Endothelial cell of umbilical vein (primary cell): ENCODE measurements around the gene NSFL1C. TPM values are rescaled to one million over a fixed set of nuclear protein-coding genes. Genes with fewer than 3 reads are reported as not detected.

ENCODE experiments used
- BruUV-seq: library from RNA; stranded (reverse); fragments of 400-500 nt; replicated peaks from 2 replicates; lab custom pipeline; 2021; lab: Mats Ljungman, UMichigan
- CTCF ChIA-PET: fragments of 300-600, 350-600 bp; sonication (Branson Sonifier 250); formaldehyde crosslinking; loops from one replicate; lab custom pipeline; 2021; ENCODE audit warnings: antibody characterized with exemption, inconsistent platforms; lab: Charles Lee
- POLR2A ChIA-PET: fragments of 300-600, 350-600 bp; sonication (Branson Sonifier 250); formaldehyde crosslinking; loops from one replicate; lab custom pipeline; 2021; ENCODE audit warnings: antibody characterized with exemption, inconsistent platforms; lab: Charles Lee
- DNase-seq: peaks from one replicate; pipeline ENCODE4 v3.0.0-alpha.2; 2011; ENCODE audit warnings: low read depth, low spot score
- FAIRE-seq: peaks from 2 replicates; lab custom pipeline; 2011; peaks lifted over from hg19 to GRCh38; lab: Jason Lieb, UNC
- H2AFZ ChIP-seq: 2 replicates; pipeline ENCODE4 v1.6.0; 2012; ENCODE audit warnings: low read depth, low read length, control low read depth, inconsistent platforms
- H3K27ac ChIP-seq: 2 replicates; pipeline ENCODE4 v1.5.1; 2011; ENCODE audit warnings: low read depth, mild to moderate bottlenecking, control low read depth, low read length, moderate library complexity; ENCODE audit not compliant: insufficient read depth
- H3K27me3 ChIP-seq, 2 experiments: 2 replicates each; pipeline versions ENCODE4 v1.6.0 to v1.6.1; 2011; ENCODE audit warnings: low read length in 2 of 2, mixed read lengths in 1 of 2; ENCODE audit not compliant: control insufficient read depth in 2 of 2, insufficient read depth in 2 of 2
- H3K36me3 ChIP-seq, 2 experiments: 2 replicates in 1 of 2; 3 replicates in 1 of 2; pipeline ENCODE4 v1.5.1; 2011; ENCODE audit warnings: low read length in 2 of 2, mild to moderate bottlenecking in 1 of 2, moderate library complexity in 1 of 2; ENCODE audit not compliant: control insufficient read depth in 2 of 2, insufficient read depth in 2 of 2; ENCODE audit errors: extremely low read depth in 1 of 2
- H3K4me1 ChIP-seq: 3 replicates; pipeline ENCODE4 v1.5.1; 2011; ENCODE audit warnings: mild to moderate bottlenecking, low read length; ENCODE audit not compliant: control insufficient read depth, insufficient read depth; ENCODE audit errors: extremely low read depth
- H3K4me2 ChIP-seq: 2 replicates; pipeline ENCODE4 v1.6.1; 2011; ENCODE audit warnings: low read length, control low read depth, mixed read lengths; ENCODE audit not compliant: insufficient read depth
- H3K4me3 ChIP-seq, 3 experiments: fragments of 200-600 bp in 1 of 3; sonication (generic), shearing (Covaris generic) in 1 of 3; replicated peaks in 1 of 3; 2 replicates each; pipeline ENCODE4 v1.5.1; 2011 to 2016; ENCODE audit warnings: control low read depth in 3 of 3, low read length in 3 of 3, mild to moderate bottlenecking in 2 of 3, inconsistent platforms in 1 of 3, low read depth in 1 of 3, moderate library complexity in 1 of 3; ENCODE audit not compliant: insufficient read depth in 1 of 3
- H3K79me2 ChIP-seq: 2 replicates; pipeline ENCODE4 v1.6.0; 2012; ENCODE audit warnings: low read length, inconsistent platforms; ENCODE audit not compliant: control insufficient read depth, insufficient read depth
- H3K9ac ChIP-seq: replicated peaks from 2 replicates; pipeline ENCODE3; 2011; ENCODE audit warnings: low read length, control low read depth; ENCODE audit not compliant: insufficient read depth; ENCODE audit errors: extremely low read depth
- H3K9me1 ChIP-seq: replicated peaks from 3 replicates; pipeline ENCODE4 v1.6.0; 2011; ENCODE audit warnings: mild to moderate bottlenecking, low read length; ENCODE audit not compliant: control insufficient read depth, insufficient read depth; ENCODE audit errors: extremely low read depth
- H3K9me3 ChIP-seq: replicated peaks from 2 replicates; pipeline ENCODE4 v1.5.1; 2012; ENCODE audit warnings: low read length, inconsistent platforms; ENCODE audit not compliant: control insufficient read depth, insufficient read depth
- H4K20me1 ChIP-seq: replicated peaks from 2 replicates; pipeline ENCODE3; 2011; ENCODE audit warnings: mild to moderate bottlenecking, low read length; ENCODE audit not compliant: control insufficient read depth, insufficient read depth; ENCODE audit errors: extremely low read depth
- CTCF ChIP-seq, 2 donors: IDR thresholded peaks; 1 replicate in 1 of 2; 2 replicates in 1 of 2; pipeline ENCODE4 v1.5.1; 2011; ENCODE audit warnings: low read length in 2 of 2, mild to moderate bottlenecking in 2 of 2, moderate library complexity in 2 of 2, control low read depth in 1 of 2, inconsistent platforms in 1 of 2, low read depth in 1 of 2; ENCODE audit not compliant: insufficient read depth in 1 of 2; ENCODE audit errors: extremely low read depth in 1 of 2
- EZH2 ChIP-seq: IDR thresholded peaks from 2 replicates; pipeline ENCODE4 v1.6.1; 2012; ENCODE audit warnings: borderline replicate concordance, low read depth, mild to moderate bottlenecking, moderate library complexity, low read length, inconsistent platforms; ENCODE audit not compliant: severe bottlenecking
- FOS ChIP-seq: IDR thresholded peaks from 2 replicates; pipeline ENCODE4 v1.6.1; 2011; ENCODE audit warnings: mild to moderate bottlenecking, low read length, moderate library complexity, borderline replicate concordance; ENCODE audit not compliant: insufficient read depth
- GATA2 ChIP-seq: IDR thresholded peaks from 2 replicates; pipeline ENCODE4 v1.7.0; 2011; ENCODE audit warnings: low read depth, mild to moderate bottlenecking, moderate library complexity, mixed read lengths, low read length; ENCODE audit not compliant: insufficient read length, insufficient read depth
- JUN ChIP-seq: IDR thresholded peaks from 2 replicates; pipeline ENCODE4 v1.6.1; 2011; ENCODE audit warnings: borderline replicate concordance, low read depth; ENCODE audit not compliant: insufficient read length, insufficient read depth
- MYC ChIP-seq: IDR thresholded peaks from one replicate; pipeline ENCODE4 v1.6.1; 2011; ENCODE audit warnings: mild to moderate bottlenecking, low read depth, low read length
- POLR2A ChIP-seq: IDR thresholded peaks from 2 replicates; pipeline ENCODE4 v1.6.1; 2012; ENCODE audit warnings: low read depth, mild to moderate bottlenecking, control low read depth, low read length
- POLR2AphosphoS5 ChIP-seq: IDR thresholded peaks from 2 replicates; pipeline ENCODE4 v1.6.1; 2012; ENCODE audit warnings: low read depth, mild to moderate bottlenecking, control low read depth, low read length, moderate library complexity; ENCODE audit not compliant: insufficient read depth
- dilution Hi-C: fragments of 300-500 bp; cut with MboI; formaldehyde crosslinking; loops from one replicate; pipeline ENCODE4 v1.15.0; 2019; ENCODE audit warnings: low sequenced_read_pairs; ENCODE audit not compliant: extremely low pct_ligation_motif_present
- intact Hi-C: fragments of 100-400 bp; cut with micrococcal nuclease; formaldehyde crosslinking; loops from one replicate; pipeline ENCODE4 v1.10.0; 2022
- polyA plus RNA-seq, 4 experiments: library from polyadenylated mRNA; depleted of rRNA in 3 of 4; stranded (reverse) in 3 of 4; unstranded in 1 of 4; fragments of >200 nt; gene quantifications; 2 replicates each; pipeline versions ENCODE4 v1.2.1 to v1.2.3, GENCODE V29; 2011 to 2012; ENCODE audit warnings: missing spikeins in 1 of 4
- total RNA-seq: library from RNA; stranded (reverse); gene quantifications from 2 replicates; pipeline ENCODE4 v1.2.3, GENCODE V29; 2021
- TF ChIP-seq, protein P1 (sequence below): IDR thresholded peaks from 2 replicates; pipeline ENCODE4 v1.6.1; 2011; ENCODE audit not compliant: insufficient read depth, insufficient read length

The NSFL1C gene
- total and polyA plus RNA-seq, 2 donors (not counting 3 experiments of a cell fraction or from before 2014, with no cell fraction given), result 27.3 to 95.7 TPM

GRCh38 chr20:1431158-1431557 lies 35.5 kb downstream of the NSFL1C start:
- TF ChIP-seq, protein P1, sequence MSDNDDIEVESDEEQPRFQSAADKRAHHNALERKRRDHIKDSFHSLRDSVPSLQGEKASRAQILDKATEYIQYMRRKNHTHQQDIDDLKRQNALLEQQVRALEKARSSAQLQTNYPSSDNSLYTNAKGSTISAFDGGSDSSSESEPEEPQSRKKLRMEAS, result no peak
- TF ChIP-seq POLR2AphosphoS5 (no peak), MYC (no peak), EZH2 (no peak), GATA2 (no peak), JUN (no peak), CTCF (IDR thresholded peaks at IDR 0.05; ENCODE audit: extremely low read depth in 1 of 2, insufficient read depth in 1 of 2, low read depth in 1 of 2, low read length in 2 of 2) (no peak), POLR2A (no peak), FOS (no peak)
- Histone ChIP-seq H3K9ac (no peak overlapping the region), H3K4me3 (no peak overlapping the region), H3K36me3 (no peaks in the 10 kb centered on the region), H2AFZ (no peak overlapping the region), H3K4me2 (no peak overlapping the region), H3K9me3 (no peaks in the 10 kb centered on the region), H3K9me1 (no peaks in the 10 kb centered on the region), H3K27me3 (no peaks in the 10 kb centered on the region), H3K4me1 (peaks cover 18% of the 10 kb centered on the region), H4K20me1 (no peaks in the 10 kb centered on the region), H3K79me2 (no peaks in the 10 kb centered on the region), H3K27ac (no peak overlapping the region)
- intact Hi-C loops (no loop called here), dilution Hi-C loops (loop anchor here (25.0 kb wide), 1 partner anchor 119 kb away; no protein-coding TSS in a partner anchor)
- DNase-seq (no peak), FAIRE-seq (no peak)
- ChIA-PET POLR2A (no interaction called here), CTCF (no interaction called here)
- no TSS peak for BruUV-seq
